ENCODE data around the gene CASD1. TPM values are rescaled to one million over a fixed set of nuclear protein-coding genes. Genes with fewer than 3 reads are reported as not detected.

CASD1 gene
- polyA plus RNA-seq, 2 of the 4 experiments (the other 2 are of a cell fraction), result 16.3 to 35.4 TPM

DNA sequence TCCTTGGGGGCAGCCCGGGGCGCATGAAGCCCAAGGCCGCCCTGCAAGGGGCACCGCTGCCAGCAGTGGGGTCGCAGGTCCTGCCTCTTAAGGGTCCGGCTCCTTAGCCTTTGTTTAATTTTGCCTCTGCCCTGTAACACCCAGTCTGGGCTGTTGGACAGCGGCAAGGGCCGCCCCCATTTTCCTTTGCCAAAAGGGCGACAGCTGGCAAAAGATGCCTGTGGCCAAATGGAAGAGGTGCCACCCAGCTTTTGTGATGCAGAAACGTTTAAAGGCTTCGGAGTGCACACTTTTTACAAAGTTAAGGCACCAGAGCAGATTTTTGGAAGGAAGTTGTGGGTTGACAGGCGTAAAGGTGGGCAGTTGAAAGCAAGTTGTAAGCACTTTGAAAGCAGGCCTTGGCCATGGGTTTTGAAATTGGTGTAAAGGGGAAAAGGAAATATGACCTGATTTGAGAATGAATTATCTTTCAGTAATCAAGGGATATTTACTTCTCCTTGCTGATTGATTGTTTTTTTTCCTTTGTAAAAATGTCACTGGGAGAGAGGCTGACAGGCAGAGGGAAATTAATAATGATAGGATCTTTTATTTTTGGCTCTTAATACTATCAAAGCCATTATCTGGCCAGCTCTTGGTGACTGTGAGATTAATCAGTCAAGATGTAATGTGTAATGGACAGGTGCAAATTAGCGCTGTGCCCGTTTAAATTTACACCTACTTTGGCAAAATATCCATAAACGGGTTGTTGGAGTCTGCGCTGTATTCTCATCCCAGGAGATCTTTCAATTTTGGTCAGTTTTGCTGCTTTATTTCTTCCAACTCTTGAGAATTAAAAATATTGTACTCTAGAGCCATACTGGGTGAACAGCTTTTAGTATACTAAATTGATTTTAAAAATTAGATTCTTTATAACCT is 1.2 kb downstream of the CASD1 start:
- Histone ChIP-seq H3K9me3 (no peaks in the 10 kb centered on the region), H3K27ac (peak overlapping the region; percentile 99), H3K4me3 (peak overlapping the region; percentile 72), H3K4me1 (peaks cover 57% of the 10 kb centered on the region), H3K4me2 (peak overlapping the region; percentile 80)
- TF ChIP-seq CHD4 (IDR thresholded peaks at IDR 0.05; ENCODE audit: borderline replicate concordance), result no peak
- peak; percentile 79 for TF ChIP-seq REST (IDR thresholded peaks at IDR 0.05)
- TF ChIP-seq ZC3H11A (IDR thresholded peaks at IDR 0.05), result no peak
- DNase-seq (ENCODE audit: low read depth in 1 of 2, low spot score in 1 of 2) (peak; percentile 54 to 57), ATAC-seq (peak; percentile 55 to 75), FAIRE-seq (no peak)
- ChIA-PET CTCF (interaction anchor here (1.1 to 1.7 kb wide), 2 partner anchors 61 to 145 kb away, joined by 3 to 4 read pairs; partner anchors contain the start of gene SGCE), POLR2A (no interaction called here)
- 32% methylated on average over 11 of the region's 16 CpGs for WGBS (ENCODE audit: missing lambda C conversion rate)

- FAIRE-seq, result no peak
- CTCF ChIA-PET, result interaction anchor here (1.1 to 1.7 kb wide), 4 partner anchors 62 to 688 kb away, joined by 3 to 5 read pairs (median 4); partner anchors contain the start of gene SGCE
- peaks cover 60% of the 10 kb centered on the region for H3K4me1 ChIP-seq
- ATAC-seq, result no peak
- POLR2A ChIA-PET, result no interaction called here
- H3K27ac ChIP-seq, result 0 out of 6 replicates have a peak overlapping the region, but pooled peaks of 1 of the 2 experiments have one; percentile 14
- no peaks in the 10 kb centered on the region for H3K9me3 ChIP-seq
- no peak overlapping the region; the same call in 2 of the 3 replicates for H3K4me3 ChIP-seq
- no peak for TF ChIP-seq GATA3 (IDR thresholded peaks at IDR 0.05; ENCODE audit: borderline replicate concordance)
- TF ChIP-seq HOXA7 (CRISPR knock-in tag; IDR thresholded peaks at IDR 0.05), result no peak
- TF ChIP-seq RARB (CRISPR knock-in tag; IDR thresholded peaks at IDR 0.05), result no peak
- TF ChIP-seq MAZ (IDR thresholded peaks at IDR 0.05; ENCODE audit: borderline replicate concordance, low read depth, low read length), result no peak
- no peak for TF ChIP-seq HDAC2 (IDR thresholded peaks at IDR 0.05)
- no peak for TF ChIP-seq CHD2 (IDR thresholded peaks at IDR 0.05; ENCODE audit: low read length, partially characterized antibody)
- no peak for TF ChIP-seq SREBF2 (IDR thresholded peaks at IDR 0.05)
- no peak for TF ChIP-seq JUNB (IDR thresholded peaks at IDR 0.05)
- no peak for TF ChIP-seq CEBPB (IDR thresholded peaks at IDR 0.05)
- TF ChIP-seq REST (IDR thresholded peaks at IDR 0.05), result no peak
- TF ChIP-seq KDM1A (IDR thresholded peaks at IDR 0.05; ENCODE audit: low read depth), result no peak
- TF ChIP-seq TP53 (CRISPR knock-in tag; IDR thresholded peaks at IDR 0.05), result no peak
- no peak for TF ChIP-seq SMC3 (IDR thresholded peaks at IDR 0.05)
- no peak for TF ChIP-seq ZNF302 (CRISPR knock-in tag; IDR thresholded peaks at IDR 0.05)
- TF ChIP-seq HOXB5 (CRISPR knock-in tag; IDR thresholded peaks at IDR 0.05), result no peak
- TF ChIP-seq JUN (IDR thresholded peaks at IDR 0.05), result no peak
- no peak for TF ChIP-seq CTCF (IDR thresholded peaks at IDR 0.05)
- H3K4me2 ChIP-seq, result peak overlapping the region; percentile 80
- DNase-seq (ENCODE audit: low read depth in 1 of 2, low spot score in 1 of 2), result peak in 1 of 2 experiments; percentile 8
These were observed 2.1 kb downstream of the CASD1 start for GRCh38 chr7:94511718-94512117.
